Stimulated activated CD8-positive, alpha-beta memory T cell treated with anti-CD3 and anti-CD28 coated beads, Interleukin-15, amount 100 ng/mL, for 48 hours (primary cell): ENCODE data around the gene PARVG.

ENCODE experiments used
- DNase-seq, 2 donors: peaks; one replicate each; pipeline ENCODE4 v3.0.0-alpha.2; 2020; ENCODE audit warnings: low read depth in 2 of 2

Gene PARVG

DNA sequence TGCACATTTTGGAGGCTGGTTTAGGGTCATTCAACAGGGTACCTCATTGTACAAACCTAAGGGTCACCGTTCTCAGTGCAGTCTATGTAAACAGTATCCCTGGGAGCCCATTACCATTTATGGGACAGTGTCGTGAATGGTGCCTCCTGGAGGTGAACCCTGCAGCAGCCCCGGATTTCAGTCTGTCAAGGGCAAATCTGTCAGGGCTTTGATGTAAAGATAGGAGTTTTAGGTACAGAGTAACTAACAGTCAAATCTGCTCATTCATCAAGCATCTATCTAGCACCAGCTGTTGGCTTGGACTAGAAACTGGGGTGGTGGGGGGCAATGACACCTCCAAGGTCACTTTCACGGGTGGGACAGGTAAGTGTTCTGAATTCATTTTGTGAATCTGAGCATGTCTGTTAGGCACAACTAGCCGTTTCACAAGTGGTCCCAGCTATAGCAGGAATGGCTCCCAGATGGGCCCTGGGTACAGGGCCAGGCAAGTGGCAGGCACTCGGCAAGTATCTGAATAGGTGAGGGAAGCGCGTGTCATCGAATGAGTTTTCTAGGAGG lies 63.6 kb downstream of the PARVG start:
- no peak for DNase-seq

DNA sequence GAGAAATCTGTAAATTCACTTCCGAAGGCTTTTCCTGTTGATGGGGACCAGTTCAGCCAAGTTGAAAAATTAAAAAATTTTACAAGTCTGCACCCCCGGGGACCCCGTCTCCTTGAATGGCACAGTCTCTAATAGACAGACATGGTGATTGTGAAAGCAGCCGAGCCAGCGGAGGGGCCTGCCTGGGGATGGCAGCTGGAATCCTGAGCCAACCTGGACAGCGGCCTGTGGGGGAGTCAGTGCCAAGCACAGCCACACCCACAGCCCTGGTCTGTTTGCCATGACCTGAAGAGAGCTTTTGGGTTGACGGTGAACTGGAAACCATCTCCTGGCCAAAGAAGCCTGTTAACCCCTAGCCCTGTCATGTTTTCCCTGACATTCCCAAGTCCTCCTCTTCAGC lies 64.7 kb downstream of the PARVG start:
- no peak for DNase-seq

DNA sequence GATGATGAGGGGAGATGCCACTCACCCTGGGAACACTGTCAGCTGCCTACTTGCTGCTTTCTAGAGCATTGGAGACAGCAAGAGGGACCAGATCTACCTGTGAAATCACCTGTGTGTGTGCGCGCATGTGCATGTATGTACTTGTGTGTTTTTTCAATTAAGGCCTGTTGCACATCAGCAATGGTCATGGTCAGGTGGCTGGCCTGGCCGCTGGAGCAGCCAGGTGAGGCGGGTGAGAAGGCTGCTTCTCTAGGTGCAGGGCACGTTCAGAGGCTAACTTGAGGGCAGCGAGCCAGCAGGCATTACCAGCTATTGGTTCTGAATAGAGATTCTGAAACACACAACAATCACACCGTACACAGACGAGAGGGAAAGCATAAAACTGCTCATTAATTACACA lies 65.1 kb downstream of the PARVG start:
- no peak for DNase-seq

DNA sequence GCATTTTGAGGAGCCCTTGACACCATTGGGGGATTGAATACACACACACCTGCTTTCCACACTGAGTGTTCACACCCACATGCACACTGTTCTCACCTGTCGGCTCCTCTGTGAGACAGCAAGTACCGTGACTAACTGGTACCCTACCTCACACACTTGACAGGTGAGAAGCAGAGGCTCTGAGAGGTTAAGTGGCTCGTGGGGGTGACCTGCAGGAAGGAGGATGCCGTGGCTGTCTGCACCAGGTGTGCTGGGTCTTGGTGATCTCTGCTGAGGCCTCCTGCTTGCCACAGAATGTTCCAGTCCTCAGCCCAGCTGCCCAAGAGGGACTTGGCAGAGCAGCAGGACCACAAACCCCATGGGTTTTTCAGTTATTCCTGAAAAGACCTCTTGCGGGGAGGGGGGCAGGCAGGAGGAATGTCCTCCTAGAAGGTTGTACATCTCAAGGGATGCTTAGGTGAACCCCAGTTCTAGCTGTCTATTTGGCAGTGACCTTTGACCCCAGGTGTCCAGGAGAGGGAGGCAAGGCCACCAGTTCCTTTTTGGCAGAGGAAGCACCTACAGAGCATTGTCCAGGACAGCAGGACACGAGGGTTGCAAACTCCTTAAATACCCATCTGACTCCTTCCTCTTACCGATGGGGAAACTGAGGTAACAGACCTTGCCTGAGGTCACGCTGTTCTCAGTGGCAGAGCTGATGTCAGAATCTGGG lies 66.0 kb downstream of the PARVG start:
- DNase-seq, result no peak

DNA sequence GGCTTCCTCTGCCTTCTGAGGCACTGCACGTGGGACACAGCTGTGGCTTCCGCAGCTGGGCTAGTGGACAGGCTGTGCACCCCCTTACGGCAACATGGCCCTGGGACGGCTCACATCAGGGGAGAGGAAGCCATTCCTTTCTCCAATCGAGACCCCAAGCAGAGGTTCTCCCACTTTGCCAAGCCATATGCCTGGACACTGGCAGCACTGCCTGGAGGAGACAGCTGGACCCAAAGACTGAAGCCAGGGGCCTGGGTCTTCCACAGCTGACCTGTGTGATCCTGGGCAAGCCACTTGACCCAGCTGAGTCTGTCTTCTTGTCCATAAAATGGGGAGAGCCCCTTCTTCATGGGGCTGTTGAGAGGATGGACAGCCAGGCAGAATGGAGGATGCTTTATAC lies 66.6 kb downstream of the PARVG start:
- DNase-seq, result no peak

DNA sequence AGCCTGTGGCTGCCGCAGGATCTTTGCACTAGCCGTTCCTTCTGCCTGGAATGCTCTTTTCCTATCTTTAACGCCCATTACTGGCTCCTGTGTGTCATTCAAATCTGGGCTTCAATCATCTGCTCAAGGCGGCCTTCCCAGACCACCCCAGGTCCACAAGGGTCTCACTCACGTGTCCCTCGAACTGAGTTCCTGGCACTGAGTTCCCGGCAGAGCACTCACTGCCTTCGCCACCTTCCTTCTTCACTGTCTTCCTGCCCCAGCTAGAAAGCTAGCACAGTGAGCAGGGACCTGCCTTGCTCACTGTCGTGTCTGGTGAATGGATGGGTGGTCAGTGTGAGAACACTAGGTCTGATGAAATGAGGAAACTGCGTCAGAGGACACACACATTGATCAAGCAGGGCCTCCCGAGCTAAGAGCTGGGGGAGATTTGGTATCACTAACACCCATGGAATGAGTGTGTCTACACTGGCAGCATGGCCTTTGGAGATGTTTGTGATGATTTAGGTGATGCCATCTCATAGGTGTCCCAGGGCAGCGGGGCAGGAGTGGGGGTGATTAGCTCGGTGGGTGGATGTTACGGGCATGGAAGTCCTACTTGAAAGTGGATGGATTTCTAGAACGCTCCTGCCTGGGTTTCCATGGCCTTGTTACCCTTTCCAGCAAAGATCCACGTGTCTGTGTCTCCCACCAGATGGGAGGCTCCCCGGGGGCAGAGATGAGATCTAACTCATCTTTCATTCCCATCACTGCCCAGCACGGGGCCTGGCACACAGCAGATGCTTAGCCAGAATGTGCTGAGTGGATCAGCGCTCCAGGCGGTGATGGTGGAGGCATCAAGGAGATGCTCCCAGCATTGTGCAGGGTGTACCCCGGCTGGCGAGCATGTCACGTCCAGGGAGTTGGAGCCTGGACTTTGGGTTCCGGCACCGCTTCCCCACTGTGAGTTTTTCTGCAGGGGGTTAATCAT lies 67.5 kb downstream of the PARVG start:
- no peak for DNase-seq

DNA sequence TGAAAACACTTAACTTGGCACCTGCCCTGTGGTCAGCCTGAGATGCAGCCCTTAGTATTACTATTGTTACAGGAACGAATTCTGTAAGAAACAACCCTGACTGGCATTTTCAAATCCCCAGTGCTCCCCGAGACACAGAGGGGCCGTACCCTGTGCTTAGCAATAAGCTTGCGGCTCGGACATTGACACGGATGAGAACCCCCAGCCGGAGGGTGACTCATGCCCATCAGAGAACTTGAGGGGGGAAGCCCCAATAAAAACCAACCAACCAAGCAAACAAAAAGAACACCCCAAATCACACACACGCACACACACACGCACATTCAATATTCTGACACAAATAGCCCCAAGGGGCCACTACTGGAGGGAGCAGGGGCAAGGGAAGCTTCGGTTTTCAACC lies 68.2 kb downstream of the PARVG start:
- DNase-seq, result no peak

DNA sequence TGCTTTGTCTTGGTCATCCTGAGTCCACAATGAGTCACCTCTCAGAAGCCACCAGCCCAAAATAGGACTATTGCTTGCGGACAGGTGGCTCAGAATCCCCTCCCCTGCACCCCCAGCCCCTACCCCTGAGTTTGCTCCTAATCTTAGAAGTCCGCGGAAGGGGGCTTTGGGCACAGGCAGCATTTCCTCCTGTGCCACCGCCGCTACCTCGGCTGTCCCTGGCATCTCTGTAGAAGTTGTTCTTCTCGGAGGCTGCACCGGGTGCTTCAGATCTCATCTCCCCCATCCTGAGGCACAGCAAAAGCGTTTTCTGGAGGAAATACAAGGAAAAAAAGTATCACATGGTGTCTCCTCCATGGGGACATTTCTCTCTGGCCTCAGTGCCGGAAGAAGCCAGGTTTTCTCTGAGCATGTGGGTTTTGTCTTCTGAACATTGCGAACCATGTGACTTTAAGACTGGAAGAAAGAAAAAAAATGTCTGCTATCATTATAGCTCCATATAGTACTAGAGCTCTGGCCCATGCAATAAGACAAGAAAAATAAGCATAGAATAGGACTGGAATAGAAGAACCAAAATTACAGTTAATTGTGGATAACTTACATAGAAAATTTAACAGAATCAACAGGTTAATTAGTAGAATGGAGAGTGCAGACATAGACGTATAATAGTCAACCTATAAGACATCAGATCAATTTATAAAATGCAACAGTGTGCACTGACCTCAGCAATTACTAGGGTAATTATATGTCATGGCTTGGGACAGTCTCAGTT lies 68.8 kb downstream of the PARVG start:
- no peak for DNase-seq

DNA sequence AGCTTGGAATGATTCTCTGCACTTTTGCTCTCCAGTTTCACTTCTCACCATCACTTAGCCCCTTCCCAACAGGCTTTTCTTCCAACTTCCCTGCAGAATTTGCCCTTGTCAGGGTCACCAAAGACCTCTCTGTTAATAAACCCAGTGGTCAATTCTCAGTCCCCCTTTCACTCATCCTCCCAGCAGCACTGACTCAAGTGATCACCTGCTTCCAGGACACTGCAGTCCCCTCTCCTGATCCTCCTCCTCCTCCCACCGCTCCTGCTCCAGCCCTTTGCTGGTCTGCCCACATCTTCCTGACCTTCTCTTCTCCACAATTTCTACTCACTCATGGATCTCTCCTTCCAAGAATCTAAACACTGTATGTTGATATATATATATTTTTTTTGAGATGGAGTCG lies 74.1 kb downstream of the PARVG start:
- DNase-seq, result no peak

DNA sequence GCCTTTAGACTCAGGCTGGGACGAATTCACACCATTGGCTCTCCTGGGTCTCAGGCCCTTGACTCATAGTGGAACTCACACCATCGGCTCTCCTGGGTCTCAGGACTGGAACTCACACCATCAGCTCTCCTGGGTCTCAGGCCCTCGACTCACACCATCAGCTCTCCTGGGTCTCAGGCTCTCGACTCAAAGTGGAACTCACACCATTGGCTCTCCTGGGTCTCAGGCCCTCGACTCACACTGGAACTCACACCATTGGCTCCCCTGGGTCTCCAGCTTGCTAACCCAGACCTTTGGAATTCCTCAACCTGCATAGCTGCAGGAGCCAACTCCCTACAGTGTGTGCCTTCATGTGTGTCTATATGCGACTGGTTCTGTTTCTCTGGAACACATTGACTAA lies 75.4 kb downstream of the PARVG start:
- DNase-seq, result no peak

DNA sequence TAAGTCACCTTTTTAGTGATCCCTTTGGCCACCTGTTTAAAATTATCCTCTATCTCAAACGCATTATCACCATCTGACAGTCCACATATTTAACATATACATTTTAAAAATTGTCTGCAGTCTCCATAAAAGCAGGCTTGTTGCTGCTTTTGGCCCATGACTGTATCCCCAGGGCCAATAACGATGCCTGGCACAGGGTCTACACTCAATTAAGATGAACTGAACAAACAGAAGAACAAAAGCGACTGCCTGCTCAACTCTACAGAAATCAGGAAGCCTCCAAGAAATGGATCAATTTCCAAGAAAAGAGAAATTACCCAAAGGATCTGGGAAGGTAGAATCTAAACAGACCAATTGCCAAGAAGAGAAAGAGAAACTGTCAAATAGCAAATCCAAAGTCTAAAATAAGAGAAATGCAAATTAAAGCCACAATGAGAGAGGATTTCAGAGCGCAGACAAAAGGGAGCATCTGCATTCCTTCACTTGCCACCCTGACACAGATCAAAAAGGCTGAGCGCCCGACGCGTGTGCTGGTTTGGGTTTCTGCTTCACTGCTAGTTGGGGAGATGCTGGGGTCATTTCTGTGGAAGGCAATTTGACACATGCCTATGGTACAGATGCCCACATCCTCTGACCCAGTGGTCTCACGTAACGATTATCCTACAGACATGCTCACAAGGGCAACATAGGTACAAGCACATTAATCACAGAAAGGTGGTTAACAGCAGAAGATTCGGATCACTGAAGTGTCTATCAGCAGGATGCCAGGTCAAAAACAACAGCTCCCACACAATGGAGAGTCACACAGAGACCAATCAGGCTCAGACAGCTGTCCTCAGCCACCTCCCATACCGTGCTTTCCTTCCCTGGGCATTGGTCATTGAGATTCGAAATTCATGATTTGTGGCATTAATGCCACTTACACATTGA lies 76.1 kb downstream of the PARVG start:
- no peak for DNase-seq
